Endometrial microvascular endothelial cells (primary cell): ENCODE data around the gene LYPLA2. TPM values are rescaled to one million over a fixed set of nuclear protein-coding genes. Genes with fewer than 3 reads are reported as not detected.
"Not testable (repeated sequence)": the region's sequence is repeated elsewhere in the genome, so short reads cannot be mapped to it uniquely, and the experiment has no call there.

Experiments
- in situ Hi-C: cut with HindIII; loops from 2 replicates; pipeline ENCODE4 v1.10.0; 2017; ENCODE audit warnings: low sequenced_read_pairs, low pct_unique_long_range_greater_than_20kb; ENCODE audit errors: inconsistent ontology term
- total RNA-seq: library from RNA; depleted of rRNA; stranded (reverse); fragments of >200 nt; gene quantifications from one replicate; pipeline ENCODE4 v1.2.3, GENCODE V29; 2015; ENCODE audit errors: inconsistent ontology term

Gene LYPLA2
- total RNA-seq, 1 donor from 2014 or later: 167 TPM

DNA sequence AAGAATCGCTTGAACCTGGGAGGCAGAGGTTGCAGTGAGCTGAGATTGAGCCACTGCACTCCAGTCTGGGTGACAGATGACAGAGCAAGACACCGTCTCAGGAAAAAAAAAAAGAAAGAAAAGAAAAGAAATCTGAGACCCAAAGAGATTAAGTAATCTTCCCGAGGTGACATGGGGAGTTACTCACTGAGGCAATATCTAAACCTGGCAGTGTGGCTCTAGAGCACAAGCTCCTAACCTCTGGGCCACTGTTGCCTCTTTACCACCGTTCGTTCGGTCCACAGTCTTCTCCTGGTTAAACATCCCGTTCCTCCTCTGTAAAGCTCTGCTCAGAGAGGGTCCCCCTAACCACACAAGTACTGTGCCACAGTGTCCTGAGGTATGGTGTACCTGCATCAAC, 32.8 kb downstream of the LYPLA2 start:
- in situ Hi-C loops: no loop called here

DNA sequence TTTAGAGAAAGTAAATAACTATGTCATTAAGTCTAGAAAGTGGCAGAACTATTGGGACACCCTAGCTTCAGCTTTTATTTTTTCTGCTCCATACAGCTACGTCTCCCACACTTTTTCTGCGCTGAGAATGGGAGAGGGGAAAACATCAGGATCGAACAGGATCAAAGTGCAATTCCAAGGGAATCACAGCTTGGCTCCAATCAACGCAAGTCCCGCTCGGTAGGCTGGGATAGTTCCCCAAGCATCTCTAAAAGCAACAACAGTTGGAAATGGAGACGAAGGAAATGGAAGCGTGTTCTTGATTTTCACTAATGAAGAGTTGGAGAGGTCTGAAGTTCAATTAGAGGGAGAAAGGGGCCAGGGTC, 33.7 kb downstream of the LYPLA2 start:
- in situ Hi-C loops: no loop called here

DNA sequence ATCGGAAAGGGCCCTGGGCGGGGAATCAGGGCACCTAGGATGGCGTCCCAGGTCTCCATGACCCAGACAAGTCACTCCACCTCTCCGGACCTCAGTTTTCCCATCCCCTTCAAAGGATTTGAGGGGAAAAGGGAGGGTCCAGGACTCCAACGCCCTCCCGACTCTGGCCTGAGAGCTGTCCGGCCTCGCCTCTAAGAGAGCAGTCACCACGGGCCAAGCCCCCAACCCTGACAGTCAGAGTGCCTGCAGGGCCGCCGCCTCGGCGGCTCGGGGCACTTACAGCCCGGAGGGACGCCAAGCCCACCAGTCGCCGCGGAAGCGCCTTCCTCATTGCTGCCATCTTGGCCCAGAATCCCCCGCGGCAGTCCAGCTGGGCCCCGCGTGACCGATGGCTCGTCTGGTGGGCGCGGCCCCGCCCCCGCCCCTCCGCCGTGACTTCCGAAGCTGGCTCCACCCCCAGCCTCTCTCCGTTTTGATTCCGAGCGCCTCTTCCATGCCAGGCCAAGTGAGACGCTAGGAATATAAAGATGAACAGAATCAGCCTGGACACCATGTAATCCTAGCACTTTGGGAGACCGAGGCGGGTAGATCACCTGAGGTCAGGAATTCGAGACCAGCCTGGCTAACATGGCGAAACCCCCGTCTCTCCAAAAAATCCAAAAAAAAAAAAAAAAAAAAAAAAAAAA, 34.3 kb downstream of the LYPLA2 start, which contains the start of gene HMGCL:
Gene HMGCL (minus strand): TSS at position 354 of the 686 bp plus-strand sequence. CDS start 14 bp downstream, at position 340.
- in situ Hi-C loops: no loop called here

DNA sequence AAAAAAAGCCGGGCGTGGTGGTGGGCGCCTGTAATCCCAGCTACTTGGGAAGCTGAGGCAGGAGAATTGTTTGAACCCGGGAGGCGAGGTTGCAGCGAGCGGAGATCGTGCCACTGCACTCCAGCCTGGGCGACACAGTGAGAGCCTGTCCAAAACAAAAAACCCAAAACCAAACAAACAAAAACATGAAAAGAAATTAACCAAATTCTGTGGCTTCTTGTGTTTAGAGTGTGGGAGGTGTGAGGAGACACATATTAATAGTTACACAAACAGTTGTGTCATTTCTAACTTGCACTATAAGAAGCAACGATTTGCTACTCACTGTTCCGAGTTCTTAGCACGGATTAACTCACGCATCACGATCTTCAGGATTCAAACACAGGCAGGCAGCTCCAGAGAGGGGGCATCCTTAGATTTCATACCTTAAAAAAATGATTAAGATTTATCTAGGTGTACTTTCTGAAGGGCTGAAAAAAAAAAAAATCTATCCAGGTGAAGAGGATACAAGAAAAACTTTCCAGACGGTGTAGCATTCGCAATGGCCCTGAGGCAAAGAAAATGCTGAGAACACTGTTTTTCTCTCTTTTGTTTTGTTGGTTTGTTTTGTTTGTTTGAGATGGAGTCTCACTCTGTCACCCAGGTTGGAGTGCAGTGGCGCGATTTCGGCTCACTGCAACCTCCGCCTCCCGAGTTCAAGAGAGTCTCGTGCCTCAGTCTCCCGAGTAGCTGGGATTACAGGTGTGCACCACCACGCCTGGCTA, 35.0 kb downstream of the LYPLA2 start:
- in situ Hi-C loops: no loop called here

DNA sequence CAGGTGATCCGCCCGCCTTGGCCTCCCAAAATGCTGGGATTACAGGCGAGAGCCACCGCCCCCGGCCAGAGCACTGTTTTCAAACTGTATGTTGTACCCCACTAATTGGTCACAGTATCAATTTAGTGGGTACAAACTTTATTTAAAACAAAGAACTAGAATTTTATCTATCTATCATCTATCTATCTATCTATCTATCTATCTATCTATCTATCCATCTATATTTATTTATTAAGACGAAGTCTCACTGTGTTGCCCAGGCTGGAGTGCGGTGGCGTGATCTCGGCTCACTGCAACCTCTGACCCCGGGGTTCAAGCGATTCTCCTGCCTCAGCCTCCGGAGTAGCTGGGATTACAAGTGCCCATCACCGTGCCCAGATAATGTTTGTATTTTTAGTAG, 35.6 kb downstream of the LYPLA2 start:
- in situ Hi-C loops: not testable (repeated sequence)

DNA sequence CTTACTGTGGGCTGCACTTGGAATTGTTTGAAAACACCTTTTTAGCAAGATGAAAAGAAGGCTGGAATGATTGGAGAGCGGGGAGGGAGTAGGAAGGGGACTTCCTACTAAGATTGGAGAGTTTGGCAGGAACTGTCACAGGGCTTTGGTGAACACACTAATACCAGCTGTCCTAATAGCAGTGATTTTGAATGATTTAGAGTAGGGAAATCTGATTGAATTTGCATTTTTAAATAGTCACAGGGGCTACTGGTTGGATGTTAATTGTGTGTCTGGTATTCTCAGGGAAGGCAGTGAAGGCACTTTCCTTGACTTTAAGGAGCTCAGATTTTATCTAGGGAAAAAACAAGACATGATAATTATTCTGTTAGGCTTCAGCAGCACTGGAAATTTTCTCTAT, 36.8 kb downstream of the LYPLA2 start:
- in situ Hi-C loops: no loop called here

DNA sequence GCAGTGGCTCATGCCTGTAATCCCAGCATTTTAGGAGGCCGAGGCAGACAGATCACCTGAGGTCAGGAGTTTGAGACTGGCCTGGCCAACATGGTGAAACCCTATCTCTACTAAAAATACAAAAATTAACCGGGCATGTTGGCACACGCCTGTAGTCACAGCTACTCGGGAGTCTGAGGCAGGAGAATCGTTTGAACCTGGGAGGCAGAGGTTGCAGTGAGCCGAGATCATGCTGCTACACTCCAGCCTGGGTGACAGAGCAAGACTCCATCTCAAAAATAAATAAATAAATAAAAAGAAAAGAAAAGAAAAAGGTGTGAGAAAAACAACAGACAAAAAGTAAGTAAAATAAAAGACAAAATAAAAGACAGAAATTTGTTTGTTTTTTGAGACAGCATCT, 43.2 kb downstream of the LYPLA2 start:
- in situ Hi-C loops: not testable (repeated sequence)

DNA sequence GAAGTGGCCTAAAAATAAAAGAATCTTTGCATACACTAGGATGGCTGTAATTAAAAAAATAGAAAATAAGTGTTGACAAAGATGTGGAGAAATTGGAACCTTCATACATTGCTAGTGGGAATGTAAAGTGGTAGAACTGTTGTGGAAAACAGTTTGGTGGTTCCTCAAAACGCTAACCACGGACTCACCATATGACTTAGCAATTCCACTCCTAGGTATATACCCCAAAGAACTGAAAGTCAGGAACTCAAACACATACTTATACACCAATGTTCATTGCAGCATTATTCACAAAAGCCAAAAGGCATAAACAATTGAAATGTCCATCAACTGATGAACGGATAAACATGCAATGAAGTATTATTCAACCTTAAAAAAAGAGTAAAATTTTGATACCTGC, 45.1 kb downstream of the LYPLA2 start:
- in situ Hi-C loops: no loop called here

DNA sequence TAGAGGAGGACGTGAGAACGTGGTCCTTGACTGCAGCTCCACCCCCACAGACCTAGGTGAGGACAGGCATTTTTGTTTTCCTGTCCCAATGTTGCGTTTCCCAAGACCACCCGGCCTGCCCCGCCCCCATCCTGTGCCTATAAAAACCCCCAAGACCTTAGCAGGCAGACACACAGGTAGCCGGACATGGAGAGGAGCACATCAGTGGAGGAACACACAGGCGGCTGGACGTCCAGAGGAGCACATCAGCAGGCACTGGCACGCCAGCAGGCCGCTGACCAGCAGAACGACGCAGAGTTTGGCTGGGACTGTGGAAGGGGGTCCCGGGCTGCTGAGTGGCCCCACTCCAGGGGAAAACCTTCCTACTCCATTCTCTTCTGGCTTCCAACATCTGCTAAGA, 47.0 kb downstream of the LYPLA2 start:
- in situ Hi-C loops: no loop called here

DNA sequence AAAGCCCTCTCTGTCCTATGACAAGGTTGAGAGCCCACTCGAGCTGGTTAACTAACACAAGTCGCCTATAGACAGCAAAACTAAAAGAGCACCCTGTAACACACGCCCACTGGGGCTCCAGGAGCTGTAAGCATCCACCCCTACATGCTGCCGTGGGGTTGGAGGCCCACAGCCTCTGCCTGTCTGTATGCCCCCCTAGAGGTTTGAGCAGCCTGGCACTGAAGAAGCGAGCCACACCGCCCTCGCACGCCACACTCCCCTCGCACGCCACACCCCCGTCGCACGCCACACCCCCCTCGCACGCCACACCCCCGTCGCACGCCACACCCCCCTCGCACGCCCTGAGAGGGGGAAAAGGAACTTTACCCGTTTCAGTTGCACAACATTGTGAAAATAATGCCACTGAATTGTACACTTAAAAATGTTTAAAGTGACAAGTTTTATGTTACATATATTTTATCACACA, 47.5 kb downstream of the LYPLA2 start:
- in situ Hi-C loops: no loop called here

DNA sequence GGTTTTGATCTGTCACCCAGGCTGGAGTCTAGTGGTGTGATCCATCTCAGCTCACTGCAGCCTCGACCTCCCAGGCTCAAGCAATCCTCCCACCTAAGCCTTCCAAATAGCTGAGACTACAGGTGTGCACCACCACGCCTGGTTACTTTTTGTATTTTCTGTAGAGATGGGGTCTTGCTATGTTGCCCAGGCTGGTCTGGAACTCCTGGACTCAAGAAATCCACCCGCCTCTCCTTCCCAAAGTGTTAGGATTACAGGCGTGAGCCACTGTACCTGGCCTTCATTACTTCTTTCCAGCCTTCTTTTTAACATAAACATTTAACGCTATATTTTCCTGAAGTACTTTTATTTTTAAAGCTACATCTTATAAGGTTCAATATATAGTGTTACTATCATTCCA, 52.7 kb downstream of the LYPLA2 start:
- in situ Hi-C loops: no loop called here

Other genes with a start within 250 kb of the LYPLA2 start
- gene ID3, start 231.6 kb upstream of the LYPLA2 start, total RNA-seq: 302 TPM
- 642 TPM for gene RPL11, start 99.3 kb upstream of the LYPLA2 start, total RNA-seq
- 32.5 TPM for gene ELOA, start 47.7 kb upstream of the LYPLA2 start, total RNA-seq
- gene PITHD1, start 12.7 kb upstream of the LYPLA2 start, total RNA-seq: 57.3 TPM
- 86.0 TPM for gene GALE, start 9.6 kb downstream of the LYPLA2 start, total RNA-seq
- 33.5 TPM for gene HMGCL, start 34.3 kb downstream of the LYPLA2 start, total RNA-seq
- 9.7 TPM for gene FUCA1, start 77.1 kb downstream of the LYPLA2 start, total RNA-seq
- not detected for gene CNR2, start 122.2 kb downstream of the LYPLA2 start, total RNA-seq
- 100 TPM for gene PNRC2, start 168.7 kb downstream of the LYPLA2 start, total RNA-seq
- gene SRSF10, start 189.2 kb downstream of the LYPLA2 start, total RNA-seq: 68.3 TPM